ENCODE measurements around the gene CORO2B.

DNA sequence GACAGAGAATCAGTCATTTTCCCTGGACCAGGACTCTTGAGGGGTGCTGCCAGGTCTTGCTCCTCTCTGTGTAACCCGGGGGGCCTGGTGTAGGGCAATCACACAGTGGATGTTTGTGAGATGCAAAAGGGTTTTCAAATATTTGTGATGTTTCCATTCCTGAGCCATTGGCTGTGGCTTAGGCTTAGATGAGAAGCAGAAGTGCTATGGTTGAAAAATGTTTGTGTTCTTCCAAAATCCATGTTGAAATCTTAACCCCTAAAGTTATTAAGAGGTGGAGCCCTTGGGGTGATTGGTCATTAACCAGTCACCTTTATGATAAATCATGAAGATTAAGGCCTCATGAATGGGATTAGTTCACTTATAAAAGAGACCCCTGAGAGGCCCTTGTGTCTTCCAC lies 36.5 kb downstream of the CORO2B start:
- TF ChIP-seq, protein P1, sequence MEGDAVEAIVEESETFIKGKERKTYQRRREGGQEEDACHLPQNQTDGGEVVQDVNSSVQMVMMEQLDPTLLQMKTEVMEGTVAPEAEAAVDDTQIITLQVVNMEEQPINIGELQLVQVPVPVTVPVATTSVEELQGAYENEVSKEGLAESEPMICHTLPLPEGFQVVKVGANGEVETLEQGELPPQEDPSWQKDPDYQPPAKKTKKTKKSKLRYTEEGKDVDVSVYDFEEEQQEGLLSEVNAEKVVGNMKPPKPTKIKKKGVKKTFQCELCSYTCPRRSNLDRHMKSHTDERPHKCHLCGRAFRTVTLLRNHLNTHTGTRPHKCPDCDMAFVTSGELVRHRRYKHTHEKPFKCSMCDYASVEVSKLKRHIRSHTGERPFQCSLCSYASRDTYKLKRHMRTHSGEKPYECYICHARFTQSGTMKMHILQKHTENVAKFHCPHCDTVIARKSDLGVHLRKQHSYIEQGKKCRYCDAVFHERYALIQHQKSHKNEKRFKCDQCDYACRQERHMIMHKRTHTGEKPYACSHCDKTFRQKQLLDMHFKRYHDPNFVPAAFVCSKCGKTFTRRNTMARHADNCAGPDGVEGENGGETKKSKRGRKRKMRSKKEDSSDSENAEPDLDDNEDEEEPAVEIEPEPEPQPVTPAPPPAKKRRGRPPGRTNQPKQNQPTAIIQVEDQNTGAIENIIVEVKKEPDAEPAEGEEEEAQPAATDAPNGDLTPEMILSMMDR (conservative IDR thresholded peaks at IDR 0.05), result no peak
- no peak for TF ChIP-seq EZH2 (IDR thresholded peaks at IDR 0.05; ENCODE audit: low read depth)

All from PC-9 (cell line).